Endothelial cell of umbilical vein (primary cell): ENCODE measurements around the gene LPAR3. TPM values are rescaled to one million over a fixed set of nuclear protein-coding genes. Genes with fewer than 3 reads are reported as not detected.

Experiments used
- BruUV-seq: library from RNA; stranded (reverse); fragments of 400-500 nt; replicated peaks from 2 replicates; lab custom pipeline; 2021; lab: Mats Ljungman, UMichigan
- CTCF ChIA-PET: fragments of 300-600, 350-600 bp; sonication (Branson Sonifier 250); formaldehyde crosslinking; loops from one replicate; lab custom pipeline; 2021; ENCODE audit warnings: antibody characterized with exemption, inconsistent platforms; lab: Charles Lee
- POLR2A ChIA-PET: fragments of 300-600, 350-600 bp; sonication (Branson Sonifier 250); formaldehyde crosslinking; loops from one replicate; lab custom pipeline; 2021; ENCODE audit warnings: antibody characterized with exemption, inconsistent platforms; lab: Charles Lee
- DNase-seq: peaks from one replicate; pipeline ENCODE4 v3.0.0-alpha.2; 2011; ENCODE audit warnings: low read depth, low spot score
- FAIRE-seq: peaks from 2 replicates; lab custom pipeline; 2011; peaks lifted over from hg19 to GRCh38; lab: Jason Lieb, UNC
- H2AFZ ChIP-seq: 2 replicates; pipeline ENCODE4 v1.6.0; 2012; ENCODE audit warnings: low read depth, low read length, control low read depth, inconsistent platforms
- H3K27ac ChIP-seq: 2 replicates; pipeline ENCODE4 v1.5.1; 2011; ENCODE audit warnings: low read depth, mild to moderate bottlenecking, control low read depth, low read length, moderate library complexity; ENCODE audit not compliant: insufficient read depth
- H3K27me3 ChIP-seq, 2 experiments: 2 replicates each; pipeline versions ENCODE4 v1.6.0 to v1.6.1; 2011; ENCODE audit warnings: low read length in 2 of 2, mixed read lengths in 1 of 2; ENCODE audit not compliant: control insufficient read depth in 2 of 2, insufficient read depth in 2 of 2
- H3K36me3 ChIP-seq, 2 experiments: 2 replicates in 1 of 2; 3 replicates in 1 of 2; pipeline ENCODE4 v1.5.1; 2011; ENCODE audit warnings: low read length in 2 of 2, mild to moderate bottlenecking in 1 of 2, moderate library complexity in 1 of 2; ENCODE audit not compliant: control insufficient read depth in 2 of 2, insufficient read depth in 2 of 2; ENCODE audit errors: extremely low read depth in 1 of 2
- H3K4me1 ChIP-seq: 3 replicates; pipeline ENCODE4 v1.5.1; 2011; ENCODE audit warnings: mild to moderate bottlenecking, low read length; ENCODE audit not compliant: control insufficient read depth, insufficient read depth; ENCODE audit errors: extremely low read depth
- H3K4me2 ChIP-seq: 2 replicates; pipeline ENCODE4 v1.6.1; 2011; ENCODE audit warnings: low read length, control low read depth, mixed read lengths; ENCODE audit not compliant: insufficient read depth
- H3K4me3 ChIP-seq, 3 experiments: fragments of 200-600 bp in 1 of 3; sonication (generic), shearing (Covaris generic) in 1 of 3; replicated peaks in 1 of 3; 2 replicates each; pipeline ENCODE4 v1.5.1; 2011 to 2016; ENCODE audit warnings: control low read depth in 3 of 3, low read length in 3 of 3, mild to moderate bottlenecking in 2 of 3, inconsistent platforms in 1 of 3, low read depth in 1 of 3, moderate library complexity in 1 of 3; ENCODE audit not compliant: insufficient read depth in 1 of 3
- H3K79me2 ChIP-seq: 2 replicates; pipeline ENCODE4 v1.6.0; 2012; ENCODE audit warnings: low read length, inconsistent platforms; ENCODE audit not compliant: control insufficient read depth, insufficient read depth
- H3K9ac ChIP-seq: replicated peaks from 2 replicates; pipeline ENCODE3; 2011; ENCODE audit warnings: low read length, control low read depth; ENCODE audit not compliant: insufficient read depth; ENCODE audit errors: extremely low read depth
- H3K9me1 ChIP-seq: replicated peaks from 3 replicates; pipeline ENCODE4 v1.6.0; 2011; ENCODE audit warnings: mild to moderate bottlenecking, low read length; ENCODE audit not compliant: control insufficient read depth, insufficient read depth; ENCODE audit errors: extremely low read depth
- H3K9me3 ChIP-seq: replicated peaks from 2 replicates; pipeline ENCODE4 v1.5.1; 2012; ENCODE audit warnings: low read length, inconsistent platforms; ENCODE audit not compliant: control insufficient read depth, insufficient read depth
- H4K20me1 ChIP-seq: replicated peaks from 2 replicates; pipeline ENCODE3; 2011; ENCODE audit warnings: mild to moderate bottlenecking, low read length; ENCODE audit not compliant: control insufficient read depth, insufficient read depth; ENCODE audit errors: extremely low read depth
- EZH2 ChIP-seq: IDR thresholded peaks from 2 replicates; pipeline ENCODE4 v1.6.1; 2012; ENCODE audit warnings: borderline replicate concordance, low read depth, mild to moderate bottlenecking, moderate library complexity, low read length, inconsistent platforms; ENCODE audit not compliant: severe bottlenecking
- FOS ChIP-seq: IDR thresholded peaks from 2 replicates; pipeline ENCODE4 v1.6.1; 2011; ENCODE audit warnings: mild to moderate bottlenecking, low read length, moderate library complexity, borderline replicate concordance; ENCODE audit not compliant: insufficient read depth
- GATA2 ChIP-seq: IDR thresholded peaks from 2 replicates; pipeline ENCODE4 v1.7.0; 2011; ENCODE audit warnings: low read depth, mild to moderate bottlenecking, moderate library complexity, mixed read lengths, low read length; ENCODE audit not compliant: insufficient read length, insufficient read depth
- JUN ChIP-seq: IDR thresholded peaks from 2 replicates; pipeline ENCODE4 v1.6.1; 2011; ENCODE audit warnings: borderline replicate concordance, low read depth; ENCODE audit not compliant: insufficient read length, insufficient read depth
- MYC ChIP-seq: IDR thresholded peaks from one replicate; pipeline ENCODE4 v1.6.1; 2011; ENCODE audit warnings: mild to moderate bottlenecking, low read depth, low read length
- dilution Hi-C: fragments of 300-500 bp; cut with MboI; formaldehyde crosslinking; loops from one replicate; pipeline ENCODE4 v1.15.0; 2019; ENCODE audit warnings: low sequenced_read_pairs; ENCODE audit not compliant: extremely low pct_ligation_motif_present
- intact Hi-C: fragments of 100-400 bp; cut with micrococcal nuclease; formaldehyde crosslinking; loops from one replicate; pipeline ENCODE4 v1.10.0; 2022
- polyA plus RNA-seq, 4 experiments: library from polyadenylated mRNA; depleted of rRNA in 3 of 4; stranded (reverse) in 3 of 4; unstranded in 1 of 4; fragments of >200 nt; gene quantifications; 2 replicates each; pipeline versions ENCODE4 v1.2.1 to v1.2.3, GENCODE V29; 2011 to 2012; ENCODE audit warnings: missing spikeins in 1 of 4
- total RNA-seq: library from RNA; stranded (reverse); gene quantifications from 2 replicates; pipeline ENCODE4 v1.2.3, GENCODE V29; 2021
- TF ChIP-seq, protein P1 (sequence below), 2 donors: IDR thresholded peaks; 1 replicate in 1 of 2; 2 replicates in 1 of 2; pipeline ENCODE4 v1.5.1; 2011; ENCODE audit warnings: low read length in 2 of 2, mild to moderate bottlenecking in 2 of 2, moderate library complexity in 2 of 2, control low read depth in 1 of 2, inconsistent platforms in 1 of 2, low read depth in 1 of 2; ENCODE audit not compliant: insufficient read depth in 1 of 2; ENCODE audit errors: extremely low read depth in 1 of 2
- TF ChIP-seq, protein P2 (sequence below): IDR thresholded peaks from 2 replicates; pipeline ENCODE4 v1.6.1; 2011; ENCODE audit not compliant: insufficient read depth, insufficient read length

The LPAR3 gene
- total and polyA plus RNA-seq, 2 donors (not counting 3 experiments of a cell fraction or from before 2014, with no cell fraction given) = not detected

DNA sequence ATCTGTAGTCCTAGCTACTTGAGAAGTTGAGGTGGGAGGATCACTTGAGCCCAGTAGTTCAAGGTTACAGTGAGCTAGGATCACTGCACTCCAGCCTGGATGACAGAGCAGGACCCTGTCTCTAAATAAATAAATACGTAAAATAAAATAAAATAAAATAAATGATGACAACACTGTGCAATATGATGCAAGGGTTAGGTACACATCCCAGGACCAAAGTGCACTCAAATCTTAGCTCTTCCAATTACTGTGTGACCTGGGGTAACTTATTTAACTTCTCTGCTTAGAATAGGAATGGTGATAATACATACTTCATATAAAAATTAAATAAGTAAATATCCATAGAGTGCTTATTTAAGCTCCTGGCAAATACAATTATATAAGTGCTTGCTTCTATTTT, 53.5 kb downstream of the LPAR3 start:
- H3K4me3 ChIP-seq = no peak overlapping the region
- no peak overlapping the region for H3K9ac ChIP-seq
- POLR2A ChIA-PET = no interaction called here
- H3K27ac ChIP-seq = no peak overlapping the region
- no peaks in the 10 kb centered on the region for H3K4me1 ChIP-seq
- H2AFZ ChIP-seq = no peak overlapping the region
- DNase-seq = no peak
- TF ChIP-seq, protein P1, sequence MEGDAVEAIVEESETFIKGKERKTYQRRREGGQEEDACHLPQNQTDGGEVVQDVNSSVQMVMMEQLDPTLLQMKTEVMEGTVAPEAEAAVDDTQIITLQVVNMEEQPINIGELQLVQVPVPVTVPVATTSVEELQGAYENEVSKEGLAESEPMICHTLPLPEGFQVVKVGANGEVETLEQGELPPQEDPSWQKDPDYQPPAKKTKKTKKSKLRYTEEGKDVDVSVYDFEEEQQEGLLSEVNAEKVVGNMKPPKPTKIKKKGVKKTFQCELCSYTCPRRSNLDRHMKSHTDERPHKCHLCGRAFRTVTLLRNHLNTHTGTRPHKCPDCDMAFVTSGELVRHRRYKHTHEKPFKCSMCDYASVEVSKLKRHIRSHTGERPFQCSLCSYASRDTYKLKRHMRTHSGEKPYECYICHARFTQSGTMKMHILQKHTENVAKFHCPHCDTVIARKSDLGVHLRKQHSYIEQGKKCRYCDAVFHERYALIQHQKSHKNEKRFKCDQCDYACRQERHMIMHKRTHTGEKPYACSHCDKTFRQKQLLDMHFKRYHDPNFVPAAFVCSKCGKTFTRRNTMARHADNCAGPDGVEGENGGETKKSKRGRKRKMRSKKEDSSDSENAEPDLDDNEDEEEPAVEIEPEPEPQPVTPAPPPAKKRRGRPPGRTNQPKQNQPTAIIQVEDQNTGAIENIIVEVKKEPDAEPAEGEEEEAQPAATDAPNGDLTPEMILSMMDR (IDR thresholded peaks at IDR 0.05; ENCODE audit: extremely low read depth in 1 of 2, insufficient read depth in 1 of 2, low read depth in 1 of 2, low read length in 2 of 2) = no peak
- TF ChIP-seq GATA2 (no peak), EZH2 (no peak), FOS (no peak), JUN (no peak), MYC (no peak)
- TF ChIP-seq, protein P2, sequence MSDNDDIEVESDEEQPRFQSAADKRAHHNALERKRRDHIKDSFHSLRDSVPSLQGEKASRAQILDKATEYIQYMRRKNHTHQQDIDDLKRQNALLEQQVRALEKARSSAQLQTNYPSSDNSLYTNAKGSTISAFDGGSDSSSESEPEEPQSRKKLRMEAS = no peak
- H3K79me2 ChIP-seq = no peaks in the 10 kb centered on the region
- H3K4me2 ChIP-seq = no peak overlapping the region
- BruUV-seq = no TSS peak
- intact Hi-C loops (no loop called here), dilution Hi-C loops (no loop called here)
- H4K20me1 ChIP-seq = no peaks in the 10 kb centered on the region
- peaks cover 1 to 23% of the 10 kb centered on the region in 2 experiments for H3K27me3 ChIP-seq
- H3K36me3 ChIP-seq = no peaks in the 10 kb centered on the region
- CTCF ChIA-PET = no interaction called here
- H3K9me1 ChIP-seq = no peaks in the 10 kb centered on the region
- no peaks in the 10 kb centered on the region for H3K9me3 ChIP-seq
- FAIRE-seq = no peak
